ENCODE data around the gene BACH2.

The BACH2 gene

GRCh38 chr6:90003941-90004340, 292.7 kb downstream of the BACH2 start:
- DNase-seq (ENCODE audit: low read depth in 2 of 2, low spot score in 1 of 2) = no peak

DNA sequence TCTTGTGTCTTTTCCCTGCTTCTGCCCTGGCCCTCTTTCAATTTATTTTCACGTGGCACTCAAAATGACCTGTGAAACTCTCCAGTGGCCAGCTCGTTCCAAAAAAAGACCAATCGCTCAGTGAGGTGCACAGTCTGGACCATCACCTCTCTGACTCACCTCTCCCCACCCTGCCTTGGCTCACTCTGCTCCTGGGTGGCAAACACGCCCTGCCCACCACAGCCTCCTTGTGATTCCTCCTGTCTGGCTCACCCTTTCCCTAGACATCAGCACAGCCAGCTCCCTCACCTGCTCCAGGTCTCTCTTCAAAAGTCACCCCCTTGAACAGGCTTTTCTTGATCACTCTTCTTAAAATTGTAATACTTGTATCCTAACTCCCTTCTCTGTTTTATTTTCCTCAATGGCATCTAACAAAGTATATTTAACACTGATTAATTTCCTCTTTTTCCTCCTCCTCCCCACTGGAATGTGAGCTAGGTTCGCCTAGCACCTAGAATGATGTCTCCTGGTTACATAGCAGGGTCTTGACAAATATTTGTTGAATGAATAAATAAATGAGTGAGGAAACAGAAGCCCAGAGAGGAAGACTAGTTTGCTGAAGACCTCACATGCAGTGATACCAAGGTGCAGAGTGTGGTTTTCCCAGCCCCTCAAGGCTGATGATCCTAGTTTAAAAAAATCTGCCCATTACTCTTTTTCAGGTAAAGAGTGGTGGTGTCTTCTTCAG, 293.4 kb downstream of the BACH2 start:
- no peak for DNase-seq (ENCODE audit: low read depth in 2 of 2, low spot score in 1 of 2)

GRCh38 chr6:90000864-90001731, 295.5 kb downstream of the BACH2 start:
- DNase-seq (ENCODE audit: low read depth in 2 of 2, low spot score in 1 of 2) = no peak

GRCh38 chr6:89999945-90000825, 296.5 kb downstream of the BACH2 start:
- DNase-seq (ENCODE audit: low read depth in 2 of 2, low spot score in 1 of 2) = no peak

- no peak for DNase-seq (ENCODE audit: low read depth in 2 of 2, low spot score in 1 of 2)
These were observed 297.5 kb downstream of the BACH2 start for GRCh38 chr6:89999154-89999553.

DNA sequence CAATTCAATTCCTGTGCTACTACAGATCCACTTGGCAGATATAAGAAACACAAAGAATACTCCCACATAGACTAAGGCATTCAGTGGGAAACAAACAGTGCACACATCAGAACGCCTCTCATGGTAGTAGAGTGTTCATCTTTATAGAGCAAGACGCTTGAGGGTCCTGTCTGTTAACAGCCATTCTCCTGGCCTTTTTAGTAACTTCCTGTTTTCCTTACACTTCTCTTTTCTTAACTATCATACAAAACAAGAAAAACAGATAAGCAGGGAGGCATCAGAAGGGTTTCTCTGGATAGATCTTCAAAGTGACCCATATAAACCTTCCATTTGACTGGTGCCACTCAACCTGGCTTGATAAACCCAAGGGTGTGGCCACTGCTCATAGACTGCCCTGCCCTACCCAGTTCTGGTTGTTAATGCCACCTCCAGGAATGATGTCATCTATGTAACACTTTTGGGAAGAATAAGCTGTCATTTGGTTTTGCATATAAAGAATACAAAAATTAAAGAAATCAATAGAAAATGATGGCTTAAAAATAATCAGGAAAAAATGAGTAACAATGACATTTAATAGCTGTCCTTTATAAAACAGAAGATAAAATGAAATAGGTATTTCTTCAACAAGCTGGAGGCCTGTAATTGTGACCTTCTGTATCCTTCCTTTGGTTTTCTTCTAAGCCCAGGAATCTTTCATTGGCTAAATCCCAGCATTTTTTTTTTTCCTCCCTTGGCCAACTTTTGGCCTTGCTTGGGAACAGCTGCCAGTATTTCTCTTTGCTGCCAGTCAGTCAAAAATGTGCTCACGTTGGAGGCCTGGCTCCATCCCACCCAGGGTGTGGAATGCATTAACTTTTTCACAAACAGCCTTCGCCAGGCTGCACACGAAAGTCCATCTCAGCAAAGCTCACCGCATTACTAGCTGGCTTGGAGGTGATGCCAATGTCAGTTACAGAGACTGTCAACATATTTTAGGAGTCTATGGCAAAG, 298.9 kb downstream of the BACH2 start:
- no peak for DNase-seq (ENCODE audit: low read depth in 2 of 2, low spot score in 1 of 2)

DNA sequence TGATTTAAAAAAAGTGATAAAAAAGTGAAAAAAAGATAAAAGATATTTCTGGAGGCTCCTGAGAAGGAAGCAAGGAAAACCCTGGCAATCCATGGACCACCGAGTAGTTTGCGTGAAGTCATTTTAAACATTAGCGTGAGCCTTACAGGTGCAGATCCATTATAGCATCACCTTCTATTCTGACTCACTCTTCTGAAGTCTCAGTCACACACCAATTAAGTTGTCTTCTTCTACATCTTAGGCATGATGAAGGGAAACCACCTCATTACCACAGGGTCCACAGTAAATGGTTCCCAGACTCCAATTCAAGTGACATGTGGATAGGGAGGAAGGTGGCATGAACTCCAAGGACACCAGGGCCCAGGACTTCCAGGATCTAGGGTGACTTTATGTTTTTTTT, 303.2 kb downstream of the BACH2 start:
- no peak for DNase-seq (ENCODE audit: low read depth in 2 of 2, low spot score in 1 of 2)

DNA sequence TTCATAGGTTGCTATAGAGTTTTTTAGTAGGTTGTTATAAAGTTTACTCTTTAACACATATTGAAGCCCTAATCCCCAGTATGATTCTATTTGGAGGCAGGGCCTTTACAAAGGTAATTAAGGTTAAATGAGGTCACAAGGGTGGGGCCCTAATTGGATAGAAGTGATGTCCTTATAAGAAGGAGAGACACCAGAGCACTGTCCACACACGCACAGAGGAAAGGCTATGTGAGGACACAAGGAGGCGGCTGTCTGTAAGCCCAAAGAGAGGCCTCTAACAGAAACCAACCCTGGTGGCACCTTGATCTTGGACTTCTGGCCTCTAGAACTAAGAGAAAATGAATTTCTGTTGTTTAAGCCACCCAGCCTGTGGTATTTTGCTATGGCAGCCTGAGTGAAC, 303.8 kb downstream of the BACH2 start:
- no peak for DNase-seq (ENCODE audit: low read depth in 2 of 2, low spot score in 1 of 2)

- DNase-seq (ENCODE audit: low read depth in 2 of 2, low spot score in 1 of 2) = no peak
These were observed 306.9 kb downstream of the BACH2 start for GRCh38 chr6:89989742-89990141.

GRCh38 chr6:89987830-89988229, 308.8 kb downstream of the BACH2 start:
- no peak for DNase-seq (ENCODE audit: low read depth in 2 of 2, low spot score in 1 of 2)

GRCh38 chr6:89987140-89987539, 309.5 kb downstream of the BACH2 start:
- DNase-seq (ENCODE audit: low read depth in 2 of 2, low spot score in 1 of 2) = no peak

DNA sequence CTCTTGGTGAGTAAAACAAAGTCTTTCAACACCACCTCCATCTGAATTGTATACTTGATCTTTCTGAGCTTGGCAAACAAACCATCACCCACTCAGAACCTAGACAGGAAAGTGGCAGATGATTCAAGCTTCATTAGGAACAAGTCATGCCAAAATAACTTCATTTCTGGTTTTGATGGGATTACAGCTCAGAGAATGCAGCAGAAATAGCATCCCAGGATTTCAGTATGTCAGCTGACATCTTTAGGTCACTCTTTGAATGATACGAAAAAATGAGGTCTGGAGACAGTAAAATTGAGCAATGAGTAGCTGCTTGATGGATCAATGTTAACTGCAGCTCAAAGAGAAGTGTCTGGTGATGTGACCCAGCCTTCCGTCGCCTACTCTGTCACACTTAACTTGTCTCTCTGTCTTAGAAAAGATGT, 310.0 kb downstream of the BACH2 start:
- no peak for DNase-seq (ENCODE audit: low read depth in 2 of 2, low spot score in 1 of 2)

DNA sequence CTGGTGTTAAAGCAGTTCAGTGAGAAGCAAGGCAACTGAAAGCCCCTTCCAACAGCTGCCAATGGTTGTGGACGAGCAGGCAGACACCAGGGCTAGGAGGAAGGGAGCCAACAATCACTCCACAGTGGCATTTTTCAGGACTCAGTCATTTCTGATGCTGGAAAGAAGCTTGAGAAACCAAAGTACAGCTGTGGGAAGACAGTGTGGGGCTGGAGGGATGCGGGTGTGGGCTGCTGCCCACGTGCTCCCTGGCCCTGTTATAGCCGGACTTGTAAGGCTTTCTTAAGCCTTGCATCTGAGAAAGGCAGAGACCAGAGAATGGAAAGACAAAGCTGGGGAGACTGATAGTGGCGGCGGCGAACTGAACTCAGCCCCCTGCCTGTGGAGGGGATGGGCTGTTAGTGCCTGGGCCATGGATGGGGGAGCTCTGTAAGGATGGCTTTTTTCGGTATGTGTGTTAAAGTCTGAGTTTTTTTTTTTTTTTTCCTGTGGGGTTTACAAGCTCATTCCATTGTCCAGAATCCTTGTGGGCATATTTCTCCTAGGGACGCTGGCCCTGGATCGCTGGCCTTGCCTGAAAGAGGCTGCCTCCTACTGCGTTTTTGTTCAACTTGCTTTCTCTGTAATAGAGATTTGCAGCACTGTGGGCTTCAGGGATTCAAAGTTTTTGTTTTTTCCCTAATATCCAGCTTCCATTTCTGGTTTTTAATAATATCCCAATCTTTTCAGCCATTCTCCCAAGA, 310.7 kb downstream of the BACH2 start:
- no peak for DNase-seq (ENCODE audit: low read depth in 2 of 2, low spot score in 1 of 2)

- no peak for DNase-seq (ENCODE audit: low read depth in 2 of 2, low spot score in 1 of 2)
These were observed 311.5 kb downstream of the BACH2 start for GRCh38 chr6:89984926-89985750.

- DNase-seq (ENCODE audit: low read depth in 2 of 2, low spot score in 1 of 2) = no peak
These were observed 316.3 kb downstream of the BACH2 start for GRCh38 chr6:89980353-89980752.

GRCh38 chr6:89979481-89980119, 317.0 kb downstream of the BACH2 start:
- DNase-seq (ENCODE audit: low read depth in 2 of 2, low spot score in 1 of 2) = no peak

GRCh38 chr6:89978749-89979145, 317.9 kb downstream of the BACH2 start:
- DNase-seq (ENCODE audit: low read depth in 2 of 2, low spot score in 1 of 2) = no peak

Measured in stimulated activated CD8-positive, alpha-beta memory T cell treated with anti-CD3 and anti-CD28 coated beads, Interleukin-4, amount 100 ng/mL, for 1 hour (primary cell).